Measurements from ENCODE around the gene KATNAL1.

The KATNAL1 gene

GRCh38 chr13:30346153-30346788 is 38.9 kb upstream of the KATNAL1 start:
- Histone ChIP-seq H3K4me1 (peaks cover 22% of the 10 kb centered on the region), H3K27me3 (no peaks in the 10 kb centered on the region), H3K36me3 (peaks cover 89% of the 10 kb centered on the region), H3K9ac (no peak overlapping the region), H3K4me2 (peak overlapping the region; percentile 31), H3K9me3 (no peaks in the 10 kb centered on the region; the same call in 1 of the 2 replicates), H3K4me3 (no peak overlapping the region), H3K27ac (no peak overlapping the region), H4K20me1 (peaks cover 41% of the 10 kb centered on the region; the same call in 1 of the 2 replicates)
- no peak for TF ChIP-seq Cebpa-rat (IDR thresholded peaks at IDR 0.05)

DNA sequence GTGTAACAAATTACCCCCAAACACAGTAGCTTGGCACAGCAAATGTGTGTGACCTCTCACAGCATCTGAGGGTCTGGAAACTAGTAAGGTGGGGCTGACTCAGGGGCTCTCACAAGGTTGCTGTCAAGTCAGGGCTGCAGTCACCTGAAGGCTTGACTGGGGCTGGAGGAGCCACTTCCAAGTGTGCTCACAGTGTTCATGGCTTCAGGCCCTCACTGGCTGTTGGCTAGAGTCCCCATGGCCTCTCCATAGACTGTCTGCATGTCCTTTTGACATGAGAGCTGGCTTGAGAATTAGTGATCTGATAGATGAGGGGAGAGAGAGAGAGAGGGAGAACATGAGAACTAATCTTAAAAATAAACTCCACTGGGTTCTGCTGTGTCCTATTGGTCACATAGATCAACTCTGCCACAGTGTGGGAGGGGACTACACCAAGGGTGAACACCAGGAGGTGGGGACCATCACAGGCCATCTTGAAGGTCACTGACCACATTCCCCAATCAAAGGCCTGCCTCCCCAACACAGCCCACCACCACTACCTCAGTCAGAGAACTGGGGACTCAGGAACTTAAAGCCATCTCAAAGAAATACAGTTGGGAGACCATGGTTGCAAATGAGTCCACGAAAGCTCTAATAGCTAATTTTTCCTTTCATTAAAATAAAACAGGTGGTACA is 38.2 kb upstream of the KATNAL1 start:
- no peak for TF ChIP-seq Cebpa-rat (IDR thresholded peaks at IDR 0.05)
- no peaks in the 10 kb centered on the region for H3K27me3 ChIP-seq
- peaks cover 41% of the 10 kb centered on the region; the same call in 1 of the 2 replicates for H4K20me1 ChIP-seq
- H3K4me3 ChIP-seq = no peak overlapping the region
- peaks cover 90% of the 10 kb centered on the region for H3K36me3 ChIP-seq
- H3K9me3 ChIP-seq = no peaks in the 10 kb centered on the region; the same call in 1 of the 2 replicates
- no peak overlapping the region for H3K27ac ChIP-seq
- no peak overlapping the region for H3K4me2 ChIP-seq
- no peak overlapping the region for H3K9ac ChIP-seq
- H3K4me1 ChIP-seq = peaks cover 22% of the 10 kb centered on the region

DNA sequence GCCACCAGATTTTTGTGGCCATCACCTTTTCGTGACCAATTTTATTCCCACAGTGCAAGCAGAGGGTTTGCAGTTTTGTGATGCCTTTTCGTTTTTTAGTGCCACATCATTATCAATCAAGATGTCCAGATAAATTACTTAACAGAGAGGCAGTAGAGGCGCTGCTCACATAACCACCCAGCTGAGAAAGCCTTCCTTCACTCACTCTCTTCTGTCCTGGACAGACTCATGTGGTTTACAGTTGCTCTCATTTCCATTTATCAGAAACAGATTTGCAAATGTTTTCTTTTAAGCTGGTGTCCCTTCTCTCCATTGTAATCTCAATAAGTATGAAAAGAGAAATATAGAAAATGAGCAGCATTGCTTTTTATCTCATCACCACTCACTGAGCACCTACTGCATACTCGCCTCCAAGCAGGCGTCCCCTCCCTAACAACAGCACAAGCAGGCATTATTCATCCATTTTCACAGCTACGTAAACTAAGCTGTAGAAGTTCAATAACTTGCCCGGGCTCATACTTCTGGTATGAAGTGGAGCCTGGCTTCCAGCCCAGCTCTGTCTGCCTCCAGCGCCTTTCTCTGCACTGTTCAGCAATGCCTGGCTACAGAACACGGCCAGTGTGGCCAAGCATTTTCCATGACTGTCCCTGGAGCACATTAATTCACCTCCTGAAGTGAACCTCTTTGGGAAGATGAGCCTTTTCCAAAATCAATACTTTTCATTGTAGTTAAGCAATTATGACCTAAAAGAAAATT is 34.6 kb upstream of the KATNAL1 start:
- Histone ChIP-seq H3K9ac (no peak overlapping the region), H4K20me1 (peaks cover 41% of the 10 kb centered on the region; the same call in 1 of the 2 replicates), H3K36me3 (peaks cover 74% of the 10 kb centered on the region), H3K27ac (no peak overlapping the region), H3K4me3 (no peak overlapping the region), H3K4me2 (no peak overlapping the region), H3K9me3 (no peaks in the 10 kb centered on the region), H3K27me3 (no peaks in the 10 kb centered on the region), H3K4me1 (peaks cover 14% of the 10 kb centered on the region)
- no peak for TF ChIP-seq Cebpa-rat (IDR thresholded peaks at IDR 0.05)

DNA sequence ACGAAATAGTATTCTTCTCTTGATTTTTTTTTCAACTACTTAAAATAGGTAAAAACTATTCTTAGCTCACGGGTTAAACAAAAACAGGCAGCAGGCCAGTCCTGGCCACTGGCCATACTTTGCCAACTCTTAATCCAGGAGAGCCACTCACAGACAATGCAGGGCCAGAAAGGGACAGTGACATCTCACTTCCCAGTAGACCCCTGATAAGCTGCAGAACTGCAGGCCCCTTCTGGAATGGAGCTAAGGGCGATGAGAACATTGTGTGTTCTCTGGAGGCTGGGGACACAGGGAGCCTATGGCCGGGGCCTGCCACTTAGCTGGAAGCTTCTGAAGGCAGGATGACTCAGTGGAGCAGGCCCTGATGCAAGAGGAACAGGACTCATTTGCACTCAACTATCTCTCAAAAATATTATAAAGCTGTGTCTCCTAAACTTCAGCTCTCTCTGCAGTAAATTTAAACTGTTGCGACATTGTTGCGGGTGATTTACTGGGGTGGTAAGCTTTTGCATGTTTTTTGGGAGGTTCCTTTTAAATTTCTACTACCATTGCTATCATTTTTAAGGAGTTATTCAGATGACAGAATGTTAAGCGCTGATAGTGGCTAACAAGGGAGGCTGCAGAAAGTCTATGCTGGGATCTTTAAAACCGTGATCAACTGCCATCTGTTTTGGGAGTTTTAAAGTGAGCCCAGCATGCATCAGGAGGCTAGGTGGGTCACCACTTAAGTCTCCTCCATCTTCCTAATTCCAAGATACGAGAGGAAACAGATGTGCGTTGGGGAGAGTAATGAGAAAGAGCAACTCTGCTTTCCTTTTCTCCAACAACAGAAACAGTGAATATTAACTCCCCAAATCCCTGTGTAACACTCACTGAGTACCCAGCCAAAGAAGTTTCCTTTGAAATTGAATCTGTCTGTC is 33.2 kb upstream of the KATNAL1 start:
- Histone ChIP-seq H3K4me2 (no peak overlapping the region), H3K4me1 (peaks cover 12% of the 10 kb centered on the region), H3K27me3 (no peaks in the 10 kb centered on the region), H4K20me1 (peaks cover 27% of the 10 kb centered on the region; the same call in 1 of the 2 replicates), H3K36me3 (peaks cover 62% of the 10 kb centered on the region), H3K27ac (no peak overlapping the region), H3K9me3 (no peaks in the 10 kb centered on the region), H3K4me3 (no peak overlapping the region), H3K9ac (no peak overlapping the region)
- no peak for TF ChIP-seq Cebpa-rat (IDR thresholded peaks at IDR 0.05)

DNA sequence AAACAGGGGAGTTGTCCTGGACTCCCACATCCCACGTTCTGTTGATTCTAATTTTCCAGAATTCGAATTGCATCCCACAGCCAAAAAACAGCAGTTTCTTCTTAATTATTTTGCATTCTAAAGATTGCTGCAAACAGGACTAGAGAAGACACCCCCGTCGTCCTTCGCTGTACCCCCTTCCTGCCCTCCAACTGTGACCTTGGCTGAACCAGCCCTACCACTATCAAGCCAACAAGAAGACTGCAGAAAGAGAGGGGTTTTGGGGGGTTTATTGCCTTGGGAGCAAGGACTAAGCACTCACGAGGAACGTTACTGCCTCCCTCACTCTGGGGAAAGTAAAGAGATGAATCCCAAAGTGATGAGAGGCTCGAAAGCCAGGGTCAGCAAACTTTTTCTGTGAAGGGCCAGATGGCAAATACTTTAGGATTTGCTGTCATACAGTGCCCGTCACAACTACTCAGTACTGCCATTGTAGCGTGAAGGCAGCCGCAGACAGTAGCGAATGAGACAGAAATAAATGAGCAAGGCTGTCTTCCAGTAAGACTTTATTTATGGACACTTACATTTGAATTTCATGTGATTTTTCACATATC is 32.5 kb upstream of the KATNAL1 start:
- H3K4me1 ChIP-seq = peaks cover 12% of the 10 kb centered on the region
- H3K9me3 ChIP-seq = no peaks in the 10 kb centered on the region
- no peak for TF ChIP-seq Cebpa-rat (IDR thresholded peaks at IDR 0.05)
- no peak overlapping the region for H3K27ac ChIP-seq
- H3K4me3 ChIP-seq = no peak overlapping the region
- no peak overlapping the region for H3K4me2 ChIP-seq
- H4K20me1 ChIP-seq = peaks cover 20% of the 10 kb centered on the region; the same call in 1 of the 2 replicates
- no peak overlapping the region for H3K9ac ChIP-seq
- no peaks in the 10 kb centered on the region for H3K27me3 ChIP-seq
- peaks cover 58% of the 10 kb centered on the region for H3K36me3 ChIP-seq

DNA sequence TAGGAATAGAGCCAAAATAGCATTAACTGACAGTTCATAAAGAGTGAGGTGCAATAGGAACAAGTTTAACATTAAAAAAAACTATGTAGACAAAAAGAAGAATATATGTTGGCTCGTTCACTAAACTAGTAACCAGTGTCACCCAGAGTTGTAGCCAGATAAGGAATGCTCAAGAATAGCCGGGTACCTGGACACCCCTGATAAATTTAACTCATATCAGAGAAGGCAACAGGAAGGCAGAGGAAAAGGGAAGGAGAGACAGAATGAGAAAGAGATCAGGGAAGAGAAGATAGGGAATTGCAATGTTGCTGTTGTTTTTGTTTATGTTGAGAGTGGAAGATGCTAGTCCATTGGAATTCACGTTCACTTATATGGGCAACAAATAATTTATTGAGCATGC is 31.6 kb upstream of the KATNAL1 start:
- no peak for TF ChIP-seq Cebpa-rat (IDR thresholded peaks at IDR 0.05)
- no peaks in the 10 kb centered on the region for H3K9me3 ChIP-seq
- H3K4me3 ChIP-seq = no peak overlapping the region
- peaks cover 17% of the 10 kb centered on the region for H3K4me1 ChIP-seq
- peaks cover 14% of the 10 kb centered on the region; the same call in 1 of the 2 replicates for H4K20me1 ChIP-seq
- no peak overlapping the region for H3K9ac ChIP-seq
- H3K27me3 ChIP-seq = no peaks in the 10 kb centered on the region
- H3K4me2 ChIP-seq = no peak overlapping the region
- H3K36me3 ChIP-seq = peaks cover 51% of the 10 kb centered on the region
- no peak overlapping the region for H3K27ac ChIP-seq

DNA sequence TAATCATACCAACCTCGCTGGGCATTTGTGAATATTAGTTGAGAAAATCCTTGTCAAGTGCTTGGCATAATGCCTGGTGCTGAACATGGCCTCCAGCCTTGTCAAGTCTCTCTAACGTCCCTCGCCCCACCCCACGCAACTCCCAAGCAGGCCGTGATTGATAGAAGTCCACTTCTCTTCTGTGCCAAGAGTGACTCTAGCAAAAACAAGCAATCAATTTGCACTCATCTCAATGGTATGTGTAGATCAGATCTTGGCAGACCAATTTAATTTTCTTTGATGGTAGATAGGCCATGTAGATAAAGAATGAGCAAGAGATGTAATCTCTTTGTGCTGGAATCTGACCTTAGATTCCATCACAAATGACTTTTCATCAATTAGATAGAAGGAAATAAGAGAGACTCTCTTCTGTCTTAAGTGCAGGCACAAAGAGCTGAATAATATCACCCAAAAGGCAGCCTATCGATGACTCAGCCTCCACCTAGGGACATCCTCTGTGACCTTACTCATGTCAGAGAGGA is 31.0 kb upstream of the KATNAL1 start:
- Histone ChIP-seq H3K36me3 (peaks cover 46% of the 10 kb centered on the region), H3K4me3 (no peak overlapping the region), H3K27me3 (no peaks in the 10 kb centered on the region), H3K4me1 (peaks cover 23% of the 10 kb centered on the region), H3K9ac (no peak overlapping the region), H3K27ac (no peak overlapping the region), H4K20me1 (peaks cover 8% of the 10 kb centered on the region; the same call in 1 of the 2 replicates), H3K4me2 (no peak overlapping the region), H3K9me3 (no peaks in the 10 kb centered on the region)
- no peak for TF ChIP-seq Cebpa-rat (IDR thresholded peaks at IDR 0.05)

- Histone ChIP-seq H3K9me3 (no peaks in the 10 kb centered on the region), H3K36me3 (peaks cover 38% of the 10 kb centered on the region), H3K27ac (no peak overlapping the region), H3K9ac (no peak overlapping the region), H4K20me1 (peaks cover 8% of the 10 kb centered on the region; the same call in 1 of the 2 replicates), H3K4me1 (peaks cover 23% of the 10 kb centered on the region), H3K27me3 (no peaks in the 10 kb centered on the region), H3K4me3 (no peak overlapping the region), H3K4me2 (peak overlapping the region; percentile 47; the same call in 1 of the 2 replicates)
- no peak for TF ChIP-seq Cebpa-rat (IDR thresholded peaks at IDR 0.05)
Measured at GRCh38 chr13:30337061-30337610, 29.8 kb upstream of the KATNAL1 start.
